Mammary epithelial cell (primary cell): ENCODE data around the gene FAH.

Experiments used
- EZH2 ChIP-seq: IDR thresholded peaks from 2 replicates; pipeline ENCODE4 v1.6.1; 2012; ENCODE audit warnings: low read length, inconsistent platforms, borderline replicate concordance
- TF ChIP-seq, protein P1 (sequence below), 2 donors: IDR thresholded peaks in 1 of 2; conservative IDR thresholded peaks in 1 of 2; 2 replicates each; pipeline ENCODE4 v1.5.1; 2011 to 2012; ENCODE audit warnings: inconsistent platforms in 2 of 2, low read length in 2 of 2, mild to moderate bottlenecking in 2 of 2, control low read depth in 1 of 2, low read depth in 1 of 2; ENCODE audit not compliant: insufficient read depth in 1 of 2; ENCODE audit errors: extremely low read depth in 1 of 2

GRCh38 chr15:80219955-80220354 lies 67.2 kb downstream of the FAH start:
- no peak for TF ChIP-seq EZH2
- TF ChIP-seq, protein P1, sequence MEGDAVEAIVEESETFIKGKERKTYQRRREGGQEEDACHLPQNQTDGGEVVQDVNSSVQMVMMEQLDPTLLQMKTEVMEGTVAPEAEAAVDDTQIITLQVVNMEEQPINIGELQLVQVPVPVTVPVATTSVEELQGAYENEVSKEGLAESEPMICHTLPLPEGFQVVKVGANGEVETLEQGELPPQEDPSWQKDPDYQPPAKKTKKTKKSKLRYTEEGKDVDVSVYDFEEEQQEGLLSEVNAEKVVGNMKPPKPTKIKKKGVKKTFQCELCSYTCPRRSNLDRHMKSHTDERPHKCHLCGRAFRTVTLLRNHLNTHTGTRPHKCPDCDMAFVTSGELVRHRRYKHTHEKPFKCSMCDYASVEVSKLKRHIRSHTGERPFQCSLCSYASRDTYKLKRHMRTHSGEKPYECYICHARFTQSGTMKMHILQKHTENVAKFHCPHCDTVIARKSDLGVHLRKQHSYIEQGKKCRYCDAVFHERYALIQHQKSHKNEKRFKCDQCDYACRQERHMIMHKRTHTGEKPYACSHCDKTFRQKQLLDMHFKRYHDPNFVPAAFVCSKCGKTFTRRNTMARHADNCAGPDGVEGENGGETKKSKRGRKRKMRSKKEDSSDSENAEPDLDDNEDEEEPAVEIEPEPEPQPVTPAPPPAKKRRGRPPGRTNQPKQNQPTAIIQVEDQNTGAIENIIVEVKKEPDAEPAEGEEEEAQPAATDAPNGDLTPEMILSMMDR (conservative IDR thresholded peaks at IDR 0.05 in 1 of 2, IDR thresholded peaks at IDR 0.05 in 1 of 2; ENCODE audit: extremely low read depth in 1 of 2, insufficient read depth in 1 of 2, low read depth in 1 of 2, low read length in 2 of 2) = no peak
